GM18858 (cell line): ENCODE results near the gene ATRAID.
"Not testable (repeated sequence)": the region's sequence is repeated elsewhere in the genome, so short reads cannot be mapped to it uniquely, and the experiment has no call there.

Experiments
- ATAC-seq: cut with Tn5 transposase; IDR thresholded peaks from one replicate; pipeline ENCODE4 v1.9.1; 2021; ENCODE audit not compliant: unreplicated experiment

Gene ATRAID

GRCh38 chr2:27211943-27212625 is at the start of gene ATRAID, which contains the start of gene SLC5A6:
TSS of gene ATRAID (plus strand) at chr2:27212041. CDS start at chr2:27212369, 328 bp downstream.
TSS of gene SLC5A6 (minus strand) at chr2:27212268. CDS start at chr2:27207650, 4,618 bp downstream.
- peak; percentile 44 for ATAC-seq

GRCh38 chr2:27162151-27163121 is 49.4 kb upstream of the ATRAID start:
- no peak for ATAC-seq

- no peak for ATAC-seq
Measured at GRCh38 chr2:27164960-27165763, 46.7 kb upstream of the ATRAID start.

GRCh38 chr2:27170581-27171337 is 41.1 kb upstream of the ATRAID start:
- no peak for ATAC-seq

GRCh38 chr2:27171351-27171848 is 40.4 kb upstream of the ATRAID start:
- ATAC-seq, result no peak

GRCh38 chr2:27174638-27175037 is 37.2 kb upstream of the ATRAID start:
- no peak for ATAC-seq

- no peak for ATAC-seq
Measured at GRCh38 chr2:27175330-27175729, 36.5 kb upstream of the ATRAID start.

- ATAC-seq, result not testable (repeated sequence)
Measured at GRCh38 chr2:27175781-27176180, 36.1 kb upstream of the ATRAID start.

GRCh38 chr2:27177441-27178351 is 34.1 kb upstream of the ATRAID start:
- ATAC-seq, result no peak

GRCh38 chr2:27178469-27178868 is 33.4 kb upstream of the ATRAID start:
- no peak for ATAC-seq

GRCh38 chr2:27179344-27180000 is 32.4 kb upstream of the ATRAID start:
- no peak for ATAC-seq

GRCh38 chr2:27182346-27182745 is 29.5 kb upstream of the ATRAID start:
- no peak for ATAC-seq

- ATAC-seq, result no peak
Measured at GRCh38 chr2:27184115-27184514, 27.7 kb upstream of the ATRAID start.

GRCh38 chr2:27185331-27186026 is 26.4 kb upstream of the ATRAID start:
- ATAC-seq, result no peak

- ATAC-seq, result no peak
Measured at GRCh38 chr2:27186613-27187345, 25.1 kb upstream of the ATRAID start.

- no peak for ATAC-seq
Measured at GRCh38 chr2:27189989-27190388, 21.9 kb upstream of the ATRAID start.
